PFSK-1 (cell line): ENCODE data around the gene CLDN15.

ENCODE experiments used
- POLR2AphosphoS5 ChIP-seq: IDR thresholded peaks from 2 replicates; pipeline ENCODE4 v1.6.1; 2012; ENCODE audit warnings: low read depth, mild to moderate bottlenecking, control low read depth, low read length, moderate library complexity
- SIN3A ChIP-seq: IDR thresholded peaks from 2 replicates; pipeline ENCODE4 v1.6.1; 2012; ENCODE audit warnings: mild to moderate bottlenecking, low read length, moderate library complexity, borderline replicate concordance; ENCODE audit not compliant: insufficient read depth

DNA sequence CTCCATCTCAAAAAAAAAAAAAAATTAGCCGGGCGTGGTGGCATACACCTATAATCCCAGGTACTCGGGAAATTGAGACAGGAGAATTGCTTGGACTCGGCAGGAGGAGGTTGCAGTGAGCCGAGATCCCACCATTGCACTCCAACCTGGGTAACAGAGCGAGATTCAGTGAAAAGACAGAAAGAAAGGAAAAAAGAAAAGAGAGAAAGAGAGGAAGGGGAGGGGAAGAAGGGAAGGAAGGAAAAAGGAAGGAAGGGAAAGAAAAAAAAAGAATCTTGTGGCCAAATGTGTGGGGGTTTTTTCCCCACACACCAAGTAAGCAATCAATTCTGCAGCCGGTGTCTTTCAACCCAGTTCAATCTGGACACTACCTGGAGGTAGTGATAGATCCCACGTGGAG, 48.5 kb downstream of the CLDN15 start:
- TF ChIP-seq SIN3A (no peak), POLR2AphosphoS5 (no peak)
